Panc1 (cell line): ENCODE data around the gene ITPR2. TPM values are rescaled to one million over a fixed set of nuclear protein-coding genes. Genes with fewer than 3 reads are reported as not detected.

Experiments used
- ATAC-seq: fragments of 200-7000 bp; cut with Tn5 transposase; 2 replicates; pipeline ENCODE4 v1.9.1; 2020; ENCODE audit warnings: mild to moderate bottlenecking, moderate library complexity
- BruUV-seq: library from RNA; stranded (reverse); fragments of 400-500 nt; replicated peaks from 2 replicates; lab custom pipeline; 2021; lab: Mats Ljungman, UMichigan
- CTCF ChIA-PET: fragments of 300-600 bp; sonication (Branson Sonifier 250); formaldehyde crosslinking; loops from one replicate; lab custom pipeline; 2022; ENCODE audit warnings: antibody characterized with exemption; lab: Charles Lee
- POLR2A ChIA-PET: fragments of 300-600 bp; sonication (Branson Sonifier 250); formaldehyde crosslinking; loops from one replicate; lab custom pipeline; 2022; ENCODE audit warnings: antibody characterized with exemption; lab: Charles Lee
- DNase-seq: peaks from one replicate; pipeline ENCODE4 v3.0.0-alpha.2; 2010; ENCODE audit warnings: low read depth, low spot score
- H3K27ac ChIP-seq: 2 replicates; pipeline ENCODE4 v1.5.1; 2011; ENCODE audit warnings: mild to moderate bottlenecking, low read length, inconsistent platforms
- H3K27me3 ChIP-seq: fragments of 200-500 bp; sonication (Bioruptor generic); 2 replicates; pipeline ENCODE4 v1.6.0; 2014; ENCODE audit warnings: low read length, inconsistent platforms; ENCODE audit not compliant: control insufficient read depth, insufficient read depth
- H3K36me3 ChIP-seq: fragments of 200-500 bp; sonication (Bioruptor generic); 2 replicates; pipeline ENCODE4 v1.5.1; 2014; ENCODE audit warnings: inconsistent platforms, mild to moderate bottlenecking, low read length, moderate library complexity; ENCODE audit not compliant: control insufficient read depth, insufficient read depth
- H3K4me1 ChIP-seq: 2 replicates; pipeline ENCODE4 v1.5.1; 2011; ENCODE audit warnings: inconsistent platforms, mild to moderate bottlenecking, low read length, moderate library complexity; ENCODE audit not compliant: control insufficient read depth, insufficient read depth
- H3K4me3 ChIP-seq, 2 experiments: 2 replicates each; pipeline ENCODE4 v1.5.1; 2011 to 2012; ENCODE audit warnings: low read depth in 2 of 2, low read length in 2 of 2, mild to moderate bottlenecking in 2 of 2, inconsistent platforms in 1 of 2, moderate library complexity in 1 of 2
- H3K9me3 ChIP-seq: fragments of 200-500 bp; sonication (Bioruptor generic); 2 replicates; pipeline ENCODE4 v1.5.1; 2014; ENCODE audit warnings: low read depth, mild to moderate bottlenecking, inconsistent platforms, low read length, moderate library complexity; ENCODE audit not compliant: control insufficient read depth, insufficient read depth
- POLR2AphosphoS5 ChIP-seq: IDR thresholded peaks from 2 replicates; pipeline ENCODE4 v1.6.1; 2012; ENCODE audit warnings: mild to moderate bottlenecking, low read depth, low read length, moderate library complexity
- REST ChIP-seq, 2 experiments: IDR thresholded peaks; 2 replicates each; pipeline ENCODE4 v1.6.1; 2011 to 2012; ENCODE audit warnings: low read depth in 2 of 2, control low read depth in 1 of 2, low read length in 1 of 2, mild to moderate bottlenecking in 1 of 2, moderate library complexity in 1 of 2; ENCODE audit not compliant: insufficient read depth in 1 of 2
- SIN3A ChIP-seq: IDR thresholded peaks from 2 replicates; pipeline ENCODE4 v1.6.1; 2012; ENCODE audit warnings: low read depth, mild to moderate bottlenecking, low read length, moderate library complexity, borderline replicate concordance; ENCODE audit not compliant: insufficient read depth
- TCF7L2 ChIP-seq: IDR thresholded peaks from 2 replicates; pipeline ENCODE4 v1.6.1; 2011; ENCODE audit warnings: mild to moderate bottlenecking, low read depth, low read length, inconsistent platforms
- in situ Hi-C: cut with HindIII; loops from 2 replicates; pipeline ENCODE4 v1.10.0; 2016; ENCODE audit warnings: low sequenced_read_pairs, low pct_unique_long_range_greater_than_20kb
- intact Hi-C: fragments of 100-400 bp; cut with micrococcal nuclease; formaldehyde crosslinking; loops from one replicate; pipeline ENCODE4 v1.10.0; 2022; ENCODE audit not compliant: unreplicated experiment
- total RNA-seq: library from RNA; stranded (reverse); gene quantifications from one replicate; pipeline ENCODE4 v1.2.1, GENCODE V29; 2021; ENCODE audit not compliant: unreplicated experiment
- TF ChIP-seq, protein P1 (sequence below): fragments of 450-650 bp; IDR thresholded peaks from 2 replicates; pipeline ENCODE4 v1.5.1; 2017; ENCODE audit warnings: mild to moderate bottlenecking

Gene ITPR2
- total RNA-seq, 1 experiment from 2014 or later: 41.8 TPM

GRCh38 chr12:26813812-26814211 lies 19.2 kb downstream of the ITPR2 start:
- ATAC-seq: no peak
- TF ChIP-seq, protein P1, sequence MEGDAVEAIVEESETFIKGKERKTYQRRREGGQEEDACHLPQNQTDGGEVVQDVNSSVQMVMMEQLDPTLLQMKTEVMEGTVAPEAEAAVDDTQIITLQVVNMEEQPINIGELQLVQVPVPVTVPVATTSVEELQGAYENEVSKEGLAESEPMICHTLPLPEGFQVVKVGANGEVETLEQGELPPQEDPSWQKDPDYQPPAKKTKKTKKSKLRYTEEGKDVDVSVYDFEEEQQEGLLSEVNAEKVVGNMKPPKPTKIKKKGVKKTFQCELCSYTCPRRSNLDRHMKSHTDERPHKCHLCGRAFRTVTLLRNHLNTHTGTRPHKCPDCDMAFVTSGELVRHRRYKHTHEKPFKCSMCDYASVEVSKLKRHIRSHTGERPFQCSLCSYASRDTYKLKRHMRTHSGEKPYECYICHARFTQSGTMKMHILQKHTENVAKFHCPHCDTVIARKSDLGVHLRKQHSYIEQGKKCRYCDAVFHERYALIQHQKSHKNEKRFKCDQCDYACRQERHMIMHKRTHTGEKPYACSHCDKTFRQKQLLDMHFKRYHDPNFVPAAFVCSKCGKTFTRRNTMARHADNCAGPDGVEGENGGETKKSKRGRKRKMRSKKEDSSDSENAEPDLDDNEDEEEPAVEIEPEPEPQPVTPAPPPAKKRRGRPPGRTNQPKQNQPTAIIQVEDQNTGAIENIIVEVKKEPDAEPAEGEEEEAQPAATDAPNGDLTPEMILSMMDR: no peak
- no peak for TF ChIP-seq SIN3A
- no peak for TF ChIP-seq REST (IDR thresholded peaks at IDR 0.05; ENCODE audit: insufficient read depth in 1 of 2, low read depth in 2 of 2, low read length in 1 of 2)
- no peak for TF ChIP-seq TCF7L2
- no peak for TF ChIP-seq POLR2AphosphoS5
- ChIA-PET CTCF (no interaction called here), POLR2A (no interaction called here)
- intact Hi-C loops (no loop called here), in situ Hi-C loops (no loop called here)
- no TSS peak for BruUV-seq
- H3K4me1 ChIP-seq: no peaks in the 10 kb centered on the region; the same call in 1 of the 2 replicates
- no peak overlapping the region for H3K27ac ChIP-seq
- H3K4me3 ChIP-seq: no peak overlapping the region
- H3K27me3 ChIP-seq: no peaks in the 10 kb centered on the region
- no peak for DNase-seq
- H3K36me3 ChIP-seq: no peaks in the 10 kb centered on the region
- H3K9me3 ChIP-seq: no peaks in the 10 kb centered on the region

- ChIA-PET CTCF (no interaction called here), POLR2A (interaction anchor here (0.6 kb wide), 1 partner anchor 14 kb away, joined by 3 read pairs; no protein-coding TSS in a partner anchor)
- Histone ChIP-seq H3K4me1 (no peaks in the 10 kb centered on the region; the same call in 1 of the 2 replicates), H3K9me3 (no peaks in the 10 kb centered on the region), H3K4me3 (no peak overlapping the region), H3K36me3 (no peaks in the 10 kb centered on the region), H3K27me3 (no peaks in the 10 kb centered on the region), H3K27ac (no peak overlapping the region)
- no TSS peak for BruUV-seq
- ATAC-seq (no peak), DNase-seq (no peak)
- TF ChIP-seq TCF7L2: no peak
- TF ChIP-seq, protein P1: no peak
- TF ChIP-seq POLR2AphosphoS5: no peak
- no peak for TF ChIP-seq REST (IDR thresholded peaks at IDR 0.05; ENCODE audit: insufficient read depth in 1 of 2, low read depth in 2 of 2, low read length in 1 of 2)
- no peak for TF ChIP-seq SIN3A
- intact Hi-C loops: no loop called here
- in situ Hi-C loops: no loop called here
Measured at GRCh38 chr12:26810330-26810729, 22.7 kb downstream of the ITPR2 start.
